ENCODE measurements around the gene PTGDS.

DNA sequence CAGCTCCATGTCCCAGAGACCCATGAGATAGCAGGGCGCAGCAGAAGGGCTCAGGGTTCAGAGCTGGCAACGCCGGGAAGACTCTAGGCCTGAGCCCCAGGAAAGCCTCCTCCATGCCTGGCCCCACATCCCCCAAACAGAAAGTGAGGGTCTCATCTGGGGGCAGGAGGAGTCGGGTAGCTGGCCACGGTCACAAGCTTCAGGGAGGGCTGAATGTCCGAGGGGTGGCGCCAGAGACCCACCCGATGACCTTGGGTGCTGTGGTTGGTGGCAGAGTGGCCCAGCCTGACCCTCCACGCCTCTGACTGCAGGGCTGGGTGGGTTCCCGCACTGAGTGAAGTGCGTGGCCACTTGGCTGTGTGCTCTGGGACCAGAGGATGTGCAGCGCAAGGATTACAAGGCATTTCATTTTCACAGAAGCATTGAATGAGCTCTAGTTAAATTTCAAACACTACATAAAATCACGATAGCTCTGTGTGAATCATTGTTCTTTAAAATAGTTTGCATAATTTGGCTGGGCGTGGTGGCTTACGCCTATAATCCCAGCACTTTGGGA is 29.3 kb upstream of the PTGDS start:
- TF ChIP-seq, protein P1, sequence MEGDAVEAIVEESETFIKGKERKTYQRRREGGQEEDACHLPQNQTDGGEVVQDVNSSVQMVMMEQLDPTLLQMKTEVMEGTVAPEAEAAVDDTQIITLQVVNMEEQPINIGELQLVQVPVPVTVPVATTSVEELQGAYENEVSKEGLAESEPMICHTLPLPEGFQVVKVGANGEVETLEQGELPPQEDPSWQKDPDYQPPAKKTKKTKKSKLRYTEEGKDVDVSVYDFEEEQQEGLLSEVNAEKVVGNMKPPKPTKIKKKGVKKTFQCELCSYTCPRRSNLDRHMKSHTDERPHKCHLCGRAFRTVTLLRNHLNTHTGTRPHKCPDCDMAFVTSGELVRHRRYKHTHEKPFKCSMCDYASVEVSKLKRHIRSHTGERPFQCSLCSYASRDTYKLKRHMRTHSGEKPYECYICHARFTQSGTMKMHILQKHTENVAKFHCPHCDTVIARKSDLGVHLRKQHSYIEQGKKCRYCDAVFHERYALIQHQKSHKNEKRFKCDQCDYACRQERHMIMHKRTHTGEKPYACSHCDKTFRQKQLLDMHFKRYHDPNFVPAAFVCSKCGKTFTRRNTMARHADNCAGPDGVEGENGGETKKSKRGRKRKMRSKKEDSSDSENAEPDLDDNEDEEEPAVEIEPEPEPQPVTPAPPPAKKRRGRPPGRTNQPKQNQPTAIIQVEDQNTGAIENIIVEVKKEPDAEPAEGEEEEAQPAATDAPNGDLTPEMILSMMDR (IDR thresholded peaks at IDR 0.05 in 8 of 11, conservative IDR thresholded peaks at IDR 0.05 in 3 of 11), result peak in 10 of 11 experiments; percentile 14 to 67 (median 48)
- no peak for TF ChIP-seq POLR2A (IDR thresholded peaks at IDR 0.05)
